K562 (cell line): ENCODE measurements around the gene PGS1. TPM values are rescaled to one million over a fixed set of nuclear protein-coding genes. Genes with fewer than 3 reads are reported as not detected.

Experiments used
- CCAR2 ChIP-seq: fragments of 200-400 bp; formaldehyde crosslinking; IDR thresholded peaks from 2 replicates; pipeline ENCODE4 v1.6.1; 2017; ENCODE audit warnings: mild to moderate bottlenecking, low read depth, low read length
- FOXK1 ChIP-seq: sonication (generic); formaldehyde crosslinking; IDR thresholded peaks from 2 replicates; pipeline ENCODE4 v1.8.0; 2022; ENCODE audit warnings: missing genetic modification reagents, mild to moderate bottlenecking, borderline replicate concordance
- MAFG ChIP-seq: fragments of 450-650 bp; conservative IDR thresholded peaks from 2 replicates; pipeline ENCODE4 v1.6.1; 2016; ENCODE audit warnings: missing genetic modification characterization, missing compliant biosample characterization
- polyA plus RNA-seq, 8 experiments: library from polyadenylated mRNA; depleted of rRNA in 4 of 8; stranded (reverse) in 5 of 8; unstranded in 3 of 8; fragments of >200 nt; fragmentation: Nextera tagmentation in 2 of 8; fragmentation: Illumina TruSeq in 1 of 8; extraction: Ambion mirVana in 2 of 8; extraction: Trizol in 1 of 8; gene quantifications; 2 replicates each; pipeline versions ENCODE4 v1.2.1 to v1.2.3, GENCODE V29; 2011 to 2014; ENCODE audit warnings: inconsistent platforms in 1 of 8, missing spikeins in 1 of 8
- total RNA-seq, 7 experiments: library from RNA; depleted of rRNA in 6 of 7; stranded (reverse); fragments of >200 nt in 6 of 7; fragmentation: Illumina TruSeq in 2 of 7; extraction: Trizol in 2 of 7; gene quantifications; 2 replicates each; pipeline versions ENCODE4 v1.2.1 to v1.2.3, GENCODE V29; 2011 to 2021; ENCODE audit warnings: low replicate concordance in 1 of 7
- TF ChIP-seq, protein P1 (sequence below): fragments of 200-600 bp; sonication (generic); IDR thresholded peaks from one replicate; pipeline ENCODE4 v1.6.1; 2012; ENCODE audit warnings: mild to moderate bottlenecking, low read depth, low read length, inconsistent platforms
- TF ChIP-seq, protein P2 (sequence below): fragments of 250-450 bp; sonication (Bioruptor Pico); IDR thresholded peaks from 2 replicates; pipeline ENCODE4 v1.8.0; 2022; ENCODE audit warnings: inconsistent platforms, mild to moderate bottlenecking, moderate library complexity, borderline replicate concordance

The PGS1 gene
- total and polyA plus RNA-seq, 9 of the 15 experiments (the other 6 are each of a cell fraction or from before 2014, with no cell fraction given) = 1.3 to 39.4 (median 22.3) TPM

DNA sequence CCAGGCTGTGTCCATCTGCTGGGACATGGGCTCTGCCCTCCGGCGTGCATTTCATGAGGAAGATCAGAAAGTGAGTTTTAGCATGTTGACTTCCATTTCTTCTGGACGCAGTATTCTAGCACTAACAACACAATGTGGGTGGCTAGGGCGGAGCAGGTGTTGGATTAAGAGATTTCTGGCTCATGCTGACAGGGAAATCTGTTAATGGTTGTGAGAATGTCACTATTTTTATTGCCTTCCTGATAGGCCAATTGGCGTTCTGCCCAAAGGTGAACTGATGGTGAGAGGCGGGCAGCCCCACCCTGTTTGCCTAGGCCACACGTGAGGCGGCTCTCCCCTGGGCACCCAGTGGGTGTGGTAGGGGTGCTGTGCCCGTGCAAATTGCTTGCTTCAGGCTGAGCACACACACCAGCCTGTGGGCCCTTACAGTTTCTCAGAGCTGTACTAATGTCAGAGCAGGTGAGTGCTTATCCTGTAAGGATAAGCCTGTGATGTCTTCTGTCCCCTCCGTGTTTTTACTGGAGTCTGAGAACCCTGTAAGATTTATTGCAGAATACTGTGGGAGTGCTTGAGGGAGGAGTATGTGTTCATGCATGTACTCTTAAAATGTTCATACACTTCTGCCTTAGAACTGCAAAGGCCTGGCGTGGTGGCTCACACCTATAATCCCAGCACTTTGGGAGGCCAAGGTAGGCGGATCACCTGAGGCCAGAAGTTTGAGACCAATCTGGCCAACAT, 30.9 kb downstream of the PGS1 start (continued):
- TF ChIP-seq, protein P1, sequence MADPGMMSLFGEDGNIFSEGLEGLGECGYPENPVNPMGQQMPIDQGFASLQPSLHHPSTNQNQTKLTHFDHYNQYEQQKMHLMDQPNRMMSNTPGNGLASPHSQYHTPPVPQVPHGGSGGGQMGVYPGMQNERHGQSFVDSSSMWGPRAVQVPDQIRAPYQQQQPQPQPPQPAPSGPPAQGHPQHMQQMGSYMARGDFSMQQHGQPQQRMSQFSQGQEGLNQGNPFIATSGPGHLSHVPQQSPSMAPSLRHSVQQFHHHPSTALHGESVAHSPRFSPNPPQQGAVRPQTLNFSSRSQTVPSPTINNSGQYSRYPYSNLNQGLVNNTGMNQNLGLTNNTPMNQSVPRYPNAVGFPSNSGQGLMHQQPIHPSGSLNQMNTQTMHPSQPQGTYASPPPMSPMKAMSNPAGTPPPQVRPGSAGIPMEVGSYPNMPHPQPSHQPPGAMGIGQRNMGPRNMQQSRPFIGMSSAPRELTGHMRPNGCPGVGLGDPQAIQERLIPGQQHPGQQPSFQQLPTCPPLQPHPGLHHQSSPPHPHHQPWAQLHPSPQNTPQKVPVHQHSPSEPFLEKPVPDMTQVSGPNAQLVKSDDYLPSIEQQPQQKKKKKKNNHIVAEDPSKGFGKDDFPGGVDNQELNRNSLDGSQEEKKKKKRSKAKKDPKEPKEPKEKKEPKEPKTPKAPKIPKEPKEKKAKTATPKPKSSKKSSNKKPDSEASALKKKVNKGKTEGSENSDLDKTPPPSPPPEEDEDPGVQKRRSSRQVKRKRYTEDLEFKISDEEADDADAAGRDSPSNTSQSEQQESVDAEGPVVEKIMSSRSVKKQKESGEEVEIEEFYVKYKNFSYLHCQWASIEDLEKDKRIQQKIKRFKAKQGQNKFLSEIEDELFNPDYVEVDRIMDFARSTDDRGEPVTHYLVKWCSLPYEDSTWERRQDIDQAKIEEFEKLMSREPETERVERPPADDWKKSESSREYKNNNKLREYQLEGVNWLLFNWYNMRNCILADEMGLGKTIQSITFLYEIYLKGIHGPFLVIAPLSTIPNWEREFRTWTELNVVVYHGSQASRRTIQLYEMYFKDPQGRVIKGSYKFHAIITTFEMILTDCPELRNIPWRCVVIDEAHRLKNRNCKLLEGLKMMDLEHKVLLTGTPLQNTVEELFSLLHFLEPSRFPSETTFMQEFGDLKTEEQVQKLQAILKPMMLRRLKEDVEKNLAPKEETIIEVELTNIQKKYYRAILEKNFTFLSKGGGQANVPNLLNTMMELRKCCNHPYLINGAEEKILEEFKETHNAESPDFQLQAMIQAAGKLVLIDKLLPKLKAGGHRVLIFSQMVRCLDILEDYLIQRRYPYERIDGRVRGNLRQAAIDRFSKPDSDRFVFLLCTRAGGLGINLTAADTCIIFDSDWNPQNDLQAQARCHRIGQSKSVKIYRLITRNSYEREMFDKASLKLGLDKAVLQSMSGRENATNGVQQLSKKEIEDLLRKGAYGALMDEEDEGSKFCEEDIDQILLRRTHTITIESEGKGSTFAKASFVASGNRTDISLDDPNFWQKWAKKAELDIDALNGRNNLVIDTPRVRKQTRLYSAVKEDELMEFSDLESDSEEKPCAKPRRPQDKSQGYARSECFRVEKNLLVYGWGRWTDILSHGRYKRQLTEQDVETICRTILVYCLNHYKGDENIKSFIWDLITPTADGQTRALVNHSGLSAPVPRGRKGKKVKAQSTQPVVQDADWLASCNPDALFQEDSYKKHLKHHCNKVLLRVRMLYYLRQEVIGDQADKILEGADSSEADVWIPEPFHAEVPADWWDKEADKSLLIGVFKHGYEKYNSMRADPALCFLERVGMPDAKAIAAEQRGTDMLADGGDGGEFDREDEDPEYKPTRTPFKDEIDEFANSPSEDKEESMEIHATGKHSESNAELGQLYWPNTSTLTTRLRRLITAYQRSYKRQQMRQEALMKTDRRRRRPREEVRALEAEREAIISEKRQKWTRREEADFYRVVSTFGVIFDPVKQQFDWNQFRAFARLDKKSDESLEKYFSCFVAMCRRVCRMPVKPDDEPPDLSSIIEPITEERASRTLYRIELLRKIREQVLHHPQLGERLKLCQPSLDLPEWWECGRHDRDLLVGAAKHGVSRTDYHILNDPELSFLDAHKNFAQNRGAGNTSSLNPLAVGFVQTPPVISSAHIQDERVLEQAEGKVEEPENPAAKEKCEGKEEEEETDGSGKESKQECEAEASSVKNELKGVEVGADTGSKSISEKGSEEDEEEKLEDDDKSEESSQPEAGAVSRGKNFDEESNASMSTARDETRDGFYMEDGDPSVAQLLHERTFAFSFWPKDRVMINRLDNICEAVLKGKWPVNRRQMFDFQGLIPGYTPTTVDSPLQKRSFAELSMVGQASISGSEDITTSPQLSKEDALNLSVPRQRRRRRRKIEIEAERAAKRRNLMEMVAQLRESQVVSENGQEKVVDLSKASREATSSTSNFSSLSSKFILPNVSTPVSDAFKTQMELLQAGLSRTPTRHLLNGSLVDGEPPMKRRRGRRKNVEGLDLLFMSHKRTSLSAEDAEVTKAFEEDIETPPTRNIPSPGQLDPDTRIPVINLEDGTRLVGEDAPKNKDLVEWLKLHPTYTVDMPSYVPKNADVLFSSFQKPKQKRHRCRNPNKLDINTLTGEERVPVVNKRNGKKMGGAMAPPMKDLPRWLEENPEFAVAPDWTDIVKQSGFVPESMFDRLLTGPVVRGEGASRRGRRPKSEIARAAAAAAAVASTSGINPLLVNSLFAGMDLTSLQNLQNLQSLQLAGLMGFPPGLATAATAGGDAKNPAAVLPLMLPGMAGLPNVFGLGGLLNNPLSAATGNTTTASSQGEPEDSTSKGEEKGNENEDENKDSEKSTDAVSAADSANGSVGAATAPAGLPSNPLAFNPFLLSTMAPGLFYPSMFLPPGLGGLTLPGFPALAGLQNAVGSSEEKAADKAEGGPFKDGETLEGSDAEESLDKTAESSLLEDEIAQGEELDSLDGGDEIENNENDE = no peak
- TF ChIP-seq FOXK1 (no peak), MAFG (tag) (no peak), CCAR2 (no peak)
- TF ChIP-seq, protein P2, sequence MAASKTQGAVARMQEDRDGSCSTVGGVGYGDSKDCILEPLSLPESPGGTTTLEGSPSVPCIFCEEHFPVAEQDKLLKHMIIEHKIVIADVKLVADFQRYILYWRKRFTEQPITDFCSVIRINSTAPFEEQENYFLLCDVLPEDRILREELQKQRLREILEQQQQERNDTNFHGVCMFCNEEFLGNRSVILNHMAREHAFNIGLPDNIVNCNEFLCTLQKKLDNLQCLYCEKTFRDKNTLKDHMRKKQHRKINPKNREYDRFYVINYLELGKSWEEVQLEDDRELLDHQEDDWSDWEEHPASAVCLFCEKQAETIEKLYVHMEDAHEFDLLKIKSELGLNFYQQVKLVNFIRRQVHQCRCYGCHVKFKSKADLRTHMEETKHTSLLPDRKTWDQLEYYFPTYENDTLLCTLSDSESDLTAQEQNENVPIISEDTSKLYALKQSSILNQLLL = no peak
